ENCODE measurements around the gene MGLL. TPM values are rescaled to one million over a fixed set of nuclear protein-coding genes. Genes with fewer than 3 reads are reported as not detected.

The MGLL gene
- total RNA-seq, 1 experiment from 2014 or later, result 6.8 TPM

- Histone ChIP-seq H3K9ac (ENCODE audit: low read length) (no peak overlapping the region), H4K20me1 (ENCODE audit: insufficient read depth) (no peaks in the 10 kb centered on the region), H3K4me1 (ENCODE audit: control insufficient read depth in 1 of 2, insufficient read depth in 2 of 2, low read length in 2 of 2) (peaks cover 16 to 36% of the 10 kb centered on the region in 2 experiments), H3K9me3 (ENCODE audit: control insufficient read depth in 1 of 2, insufficient read depth in 1 of 2, low read depth in 1 of 2, low read length in 2 of 2) (no peaks in the 10 kb centered on the region), H3K4me2 (ENCODE audit: low read length) (no peak overlapping the region), H3K79me2 (ENCODE audit: insufficient read depth, low read length) (no peaks in the 10 kb centered on the region), H3K9me2 (ENCODE audit: insufficient read depth) (no peaks in the 10 kb centered on the region), H3K4me3 (replicated peaks in 1 of 2; ENCODE audit: low read depth in 1 of 2, low read length in 2 of 2) (no peak overlapping the region), H3K27me3 (ENCODE audit: insufficient read depth, low read length) (no peaks in the 10 kb centered on the region), H2AFZ (ENCODE audit: low read depth, low read length, poor library complexity, severe bottlenecking) (no peak overlapping the region), H3K27ac (ENCODE audit: low read depth, low read length) (no peak overlapping the region), H3K36me3 (ENCODE audit: control insufficient read depth in 1 of 2, insufficient read depth in 2 of 2, low read length in 2 of 2) (no peaks in the 10 kb centered on the region)
- DNase-seq (ENCODE audit: low read depth, low spot score) (no peak), ATAC-seq (no peak)
- CTCF ChIA-PET, result no interaction called here
- POLR2A ChIA-PET, result no interaction called here
- BruUV-seq (replicated peaks), result no TSS peak
- RAD21 ChIA-PET (ENCODE audit: low non-redundant PET in 1 of 2, low total read pairs in 2 of 2, uncharacterized antibody in 2 of 2, unreplicated experiment in 2 of 2), result no interaction called here
- TF ChIP-seq EGR1 (IDR thresholded peaks at IDR 0.05; ENCODE audit: low read depth) (no peak), ZBTB33 (IDR thresholded peaks at IDR 0.05; ENCODE audit: extremely low read depth, insufficient replicate concordance, low read length) (no peak), POLR2AphosphoS5 (IDR thresholded peaks at IDR 0.05; ENCODE audit: low read depth, low read length) (no peak), ZFX (IDR thresholded peaks at IDR 0.05) (no peak), TCF7L2 (IDR thresholded peaks at IDR 0.05; ENCODE audit: borderline replicate concordance, extremely low read depth, insufficient read depth, insufficient read length) (no peak), SP1 (IDR thresholded peaks at IDR 0.05; ENCODE audit: low read depth) (no peak), ELF1 (IDR thresholded peaks at IDR 0.05; ENCODE audit: borderline replicate concordance, low read depth) (no peak), EZH2 (IDR thresholded peaks at IDR 0.05) (no peak), EZH2phosphoT487 (IDR thresholded peaks at IDR 0.05; ENCODE audit: borderline replicate concordance) (no peak), ATF3 (IDR thresholded peaks at IDR 0.05) (no peak), REST (IDR thresholded peaks at IDR 0.05; ENCODE audit: low read depth) (no peak), FOSL1 (IDR thresholded peaks at IDR 0.05; ENCODE audit: low read depth) (no peak), POLR2A (IDR thresholded peaks at IDR 0.05; ENCODE audit: borderline replicate concordance, extremely low read depth, insufficient read depth, insufficient read length) (no peak), CEBPB (IDR thresholded peaks at IDR 0.05; ENCODE audit: low read depth) (no peak), RAD21 (IDR thresholded peaks at IDR 0.05; ENCODE audit: low read depth) (no peak), SIN3A (IDR thresholded peaks at IDR 0.05; ENCODE audit: low read depth) (no peak), YY1 (IDR thresholded peaks at IDR 0.05; ENCODE audit: extremely low read depth, insufficient replicate concordance, low read depth, low read length) (no peak)
- TF ChIP-seq, protein P1, sequence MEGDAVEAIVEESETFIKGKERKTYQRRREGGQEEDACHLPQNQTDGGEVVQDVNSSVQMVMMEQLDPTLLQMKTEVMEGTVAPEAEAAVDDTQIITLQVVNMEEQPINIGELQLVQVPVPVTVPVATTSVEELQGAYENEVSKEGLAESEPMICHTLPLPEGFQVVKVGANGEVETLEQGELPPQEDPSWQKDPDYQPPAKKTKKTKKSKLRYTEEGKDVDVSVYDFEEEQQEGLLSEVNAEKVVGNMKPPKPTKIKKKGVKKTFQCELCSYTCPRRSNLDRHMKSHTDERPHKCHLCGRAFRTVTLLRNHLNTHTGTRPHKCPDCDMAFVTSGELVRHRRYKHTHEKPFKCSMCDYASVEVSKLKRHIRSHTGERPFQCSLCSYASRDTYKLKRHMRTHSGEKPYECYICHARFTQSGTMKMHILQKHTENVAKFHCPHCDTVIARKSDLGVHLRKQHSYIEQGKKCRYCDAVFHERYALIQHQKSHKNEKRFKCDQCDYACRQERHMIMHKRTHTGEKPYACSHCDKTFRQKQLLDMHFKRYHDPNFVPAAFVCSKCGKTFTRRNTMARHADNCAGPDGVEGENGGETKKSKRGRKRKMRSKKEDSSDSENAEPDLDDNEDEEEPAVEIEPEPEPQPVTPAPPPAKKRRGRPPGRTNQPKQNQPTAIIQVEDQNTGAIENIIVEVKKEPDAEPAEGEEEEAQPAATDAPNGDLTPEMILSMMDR (IDR thresholded peaks at IDR 0.05 in 2 of 3, conservative IDR thresholded peaks at IDR 0.05 in 1 of 3; ENCODE audit: borderline replicate concordance in 1 of 3, insufficient read depth in 1 of 3, low read depth in 2 of 3, low read length in 2 of 3), result no peak
- intact Hi-C loops (cut with micrococcal nuclease), result no loop called here
These were observed 78.0 kb downstream of the MGLL start for GRCh38 chr3:127744253-127744815.
